Left ventricle myocardium inferior (tissue), 1 donor: ENCODE data around the gene DOCK8. TPM values are rescaled to one million over a fixed set of nuclear protein-coding genes. Genes with fewer than 3 reads are reported as not detected.
A peak's percentile ranks its signal among the peaks of the same experiment; 100 is the strongest.

Experiments
- DNase-seq: peaks from one replicate; pipeline ENCODE4 v3.0.0-alpha.2; 2020
- H3K27ac ChIP-seq: fragments of 200-600 bp; replicated peaks from 2 replicates; pipeline ENCODE4 v1.8.0; 2021
- H3K27me3 ChIP-seq: fragments of 200-600 bp; 2 replicates; pipeline ENCODE4 v1.8.0; 2021; ENCODE audit warnings: low read depth
- H3K36me3 ChIP-seq: fragments of 200-600 bp; 2 replicates; pipeline ENCODE4 v1.8.0; 2021
- H3K4me1 ChIP-seq: fragments of 200-600 bp; 2 replicates; pipeline ENCODE4 v1.8.0; 2021
- H3K4me3 ChIP-seq: fragments of 200-600 bp; 2 replicates; pipeline ENCODE4 v1.8.0; 2021; ENCODE audit warnings: mild to moderate bottlenecking, moderate library complexity
- H3K9me3 ChIP-seq: fragments of 200-600 bp; replicated peaks from 2 replicates; pipeline ENCODE4 v1.8.0; 2021
- CTCF ChIP-seq: fragments of 200-600 bp; IDR thresholded peaks from 2 replicates; pipeline ENCODE4 v1.8.0; 2021; ENCODE audit warnings: antibody characterized with exemption, mild to moderate bottlenecking, borderline replicate concordance
- intact Hi-C: fragments of 100-400 bp; cut with micrococcal nuclease; formaldehyde crosslinking; loops from one replicate; pipeline ENCODE4 v1.11.0; 2022
- total RNA-seq: library from RNA; stranded (reverse); fragmentation: NEBNext Ultra II Directional; extraction: Animal tissue kit (Norgen Biotek cat#: 25700); gene quantifications from one replicate; pipeline ENCODE4 v1.2.1, GENCODE V29; 2021
- donor health status: DM: no; HTN: yes; CAD: no; lungs with severe emphysema.

DOCK8 gene
- total RNA-seq, 1 donor from 2014 or later = 3.7 TPM

GRCh38 chr9:365436-365835 is 150.8 kb downstream of the DOCK8 start:
- Histone ChIP-seq H3K9me3 (no peaks in the 10 kb centered on the region), H3K4me3 (no peak overlapping the region), H3K27me3 (no peaks in the 10 kb centered on the region), H3K4me1 (peaks cover 2% of the 10 kb centered on the region), H3K36me3 (no peaks in the 10 kb centered on the region), H3K27ac (no peak overlapping the region)
- intact Hi-C loops = no loop called here
- no peak for TF ChIP-seq CTCF
- DNase-seq = no peak

GRCh38 chr9:366620-367019 is 152.0 kb downstream of the DOCK8 start:
- TF ChIP-seq CTCF = no peak

GRCh38 chr9:370086-370485 is 155.4 kb downstream of the DOCK8 start:
- Histone ChIP-seq H3K27ac (no peak overlapping the region), H3K36me3 (no peaks in the 10 kb centered on the region), H3K27me3 (no peaks in the 10 kb centered on the region), H3K9me3 (no peaks in the 10 kb centered on the region), H3K4me3 (no peak overlapping the region), H3K4me1 (peaks cover 25% of the 10 kb centered on the region)
- no peak for DNase-seq
- TF ChIP-seq CTCF = no peak
- intact Hi-C loops = no loop called here

More at GRCh38 chr9:366620-367019, 152.0 kb downstream of the DOCK8 start:
- no peak for DNase-seq
- Histone ChIP-seq H3K4me1 (peaks cover 13% of the 10 kb centered on the region), H3K4me3 (no peak overlapping the region), H3K27me3 (no peaks in the 10 kb centered on the region), H3K27ac (no peak overlapping the region), H3K9me3 (no peaks in the 10 kb centered on the region), H3K36me3 (no peaks in the 10 kb centered on the region)
- intact Hi-C loops = no loop called here

- Histone ChIP-seq H3K9me3 (no peaks in the 10 kb centered on the region), H3K36me3 (no peaks in the 10 kb centered on the region), H3K4me3 (no peak overlapping the region), H3K27me3 (no peaks in the 10 kb centered on the region), H3K27ac (peak overlapping the region; percentile 55), H3K4me1 (peaks cover 25% of the 10 kb centered on the region)
- TF ChIP-seq CTCF = no peak
- no peak for DNase-seq
- intact Hi-C loops = no loop called here
Observed at GRCh38 chr9:371349-371748, 156.7 kb downstream of the DOCK8 start.

- Histone ChIP-seq H3K4me3 (no peak overlapping the region), H3K9me3 (no peaks in the 10 kb centered on the region), H3K27me3 (no peaks in the 10 kb centered on the region), H3K36me3 (no peaks in the 10 kb centered on the region), H3K4me1 (peaks cover 25% of the 10 kb centered on the region), H3K27ac (peak overlapping the region; percentile 59)
- no peak for DNase-seq
- no peak for TF ChIP-seq CTCF
- intact Hi-C loops = no loop called here
Observed at GRCh38 chr9:372128-372527, 157.5 kb downstream of the DOCK8 start.

GRCh38 chr9:373759-374206 is 159.1 kb downstream of the DOCK8 start:
- Histone ChIP-seq H3K27me3 (peaks cover 11% of the 10 kb centered on the region), H3K27ac (no peak overlapping the region)
- intact Hi-C loops = no loop called here

More at GRCh38 chr9:373759-374206, 159.1 kb downstream of the DOCK8 start:
- Histone ChIP-seq H3K4me3 (no peak overlapping the region), H3K4me1 (peaks cover 25% of the 10 kb centered on the region), H3K9me3 (no peaks in the 10 kb centered on the region), H3K36me3 (no peaks in the 10 kb centered on the region)
- DNase-seq = no peak
- TF ChIP-seq CTCF = no peak
